ENCODE measurements around the gene SPACA6.

- no peak for TF ChIP-seq TAF1 (conservative IDR thresholded peaks at IDR 0.05)
- no peak for TF ChIP-seq CTCF (IDR thresholded peaks at IDR 0.05; ENCODE audit: low read depth, low read length, missing input control)
- no peak for TF ChIP-seq GABPA (IDR thresholded peaks at IDR 0.05 in 1 of 2, conservative IDR thresholded peaks at IDR 0.05 in 1 of 2)
- no peak for TF ChIP-seq YY1 (IDR thresholded peaks at IDR 0.05)
- no peak for TF ChIP-seq EGR1 (IDR thresholded peaks at IDR 0.05; ENCODE audit: low read depth in 2 of 2)
- no peak for TF ChIP-seq SP1 (IDR thresholded peaks at IDR 0.05)
- no peak for TF ChIP-seq MAX (IDR thresholded peaks at IDR 0.05)
- no peak for TF ChIP-seq REST (IDR thresholded peaks at IDR 0.05)
- no peak for TF ChIP-seq RAD21 (IDR thresholded peaks at IDR 0.05)
- TF ChIP-seq ZBTB33 (IDR thresholded peaks at IDR 0.05): no peak
- no peak for TF ChIP-seq FOXA1 (IDR thresholded peaks at IDR 0.05)
- TF ChIP-seq HNF4G (IDR thresholded peaks at IDR 0.05): no peak
- no peak for TF ChIP-seq JUND (IDR thresholded peaks at IDR 0.05)
- TF ChIP-seq ATF3 (IDR thresholded peaks at IDR 0.05): no peak
These were observed 9.9 kb downstream of the SPACA6 start for GRCh38 chr19:51702825-51703574.
